K562 (cell line): Measurements from ENCODE around the gene FAM131C. TPM values are rescaled to one million over a fixed set of nuclear protein-coding genes. Genes with fewer than 3 reads are reported as not detected.

Experiments used
- ARID2 ChIP-seq: fragments of 450-650 bp; IDR thresholded peaks from 2 replicates; pipeline ENCODE4 v1.6.1; 2017; ENCODE audit warnings: antibody characterized with exemption, mild to moderate bottlenecking
- DPF2 ChIP-seq: fragments of 450-650 bp; IDR thresholded peaks from 2 replicates; pipeline ENCODE4 v1.6.1; 2016
- GABPA ChIP-seq: fragments of 200-800 bp; sonication (Bioruptor generic); conservative IDR thresholded peaks from 2 replicates; pipeline ENCODE4 v1.6.1; 2016; ENCODE audit warnings: low read depth, missing genetic modification characterization, missing compliant biosample characterization
- GTF2E2 ChIP-seq: fragments of 200-800 bp; sonication (Bioruptor generic); IDR thresholded peaks from 2 replicates; pipeline ENCODE4 v1.6.1; 2016; ENCODE audit warnings: missing genetic modification characterization, missing compliant biosample characterization
- HIVEP1 ChIP-seq: fragments of 250-450 bp; sonication (Bioruptor Pico); IDR thresholded peaks from 2 replicates; pipeline ENCODE4 v1.4.0; 2020; ENCODE audit warnings: mild to moderate bottlenecking
- ILK ChIP-seq: fragments of 450-650 bp; IDR thresholded peaks from 2 replicates; pipeline ENCODE4 v1.6.1; 2016; ENCODE audit warnings: missing genetic modification characterization, low read depth, mild to moderate bottlenecking, missing compliant biosample characterization, moderate library complexity, borderline replicate concordance
- NCOA4 ChIP-seq: fragments of 450-650 bp; IDR thresholded peaks from 2 replicates; pipeline ENCODE4 v1.6.1; 2018; ENCODE audit warnings: mild to moderate bottlenecking; ENCODE audit not compliant: partially characterized antibody
- RBFOX2 ChIP-seq: fragments of 200-400 bp; formaldehyde crosslinking; IDR thresholded peaks from 2 replicates; pipeline ENCODE4 v1.6.1; 2017; ENCODE audit warnings: low read depth, mild to moderate bottlenecking, low read length, moderate library complexity
- SMAD4 ChIP-seq: fragments of 250-450 bp; sonication (Bioruptor Pico); conservative IDR thresholded peaks from 2 replicates; pipeline ENCODE4 v1.8.0; 2021; ENCODE audit warnings: inconsistent platforms, mild to moderate bottlenecking, moderate library complexity
- SMARCC2 ChIP-seq: fragments of 450-650 bp; IDR thresholded peaks from 2 replicates; pipeline ENCODE4 v1.6.1; 2017; ENCODE audit warnings: antibody characterized with exemption, moderate library complexity, mild to moderate bottlenecking, low read depth
- STAG1 ChIP-seq: sonication (generic); formaldehyde crosslinking; IDR thresholded peaks from 2 replicates; pipeline ENCODE4 v1.5.0; 2020; ENCODE audit warnings: missing genetic modification reagents, borderline replicate concordance
- TARDBP ChIP-seq: fragments of 450-650 bp; IDR thresholded peaks from 2 replicates; pipeline ENCODE4 v1.6.1; 2016
- TCF3 ChIP-seq: sonication (generic); formaldehyde crosslinking; IDR thresholded peaks from 2 replicates; pipeline ENCODE4 v1.4.0; 2020; ENCODE audit warnings: mild to moderate bottlenecking, missing genetic modification reagents
- YY1 ChIP-seq, 3 experiments: IDR thresholded peaks; 2 replicates each; pipeline ENCODE4 v1.6.1; 2011; ENCODE audit warnings: low read length in 2 of 3, mild to moderate bottlenecking in 2 of 3, moderate library complexity in 2 of 3, borderline replicate concordance in 1 of 3, control low read depth in 1 of 3, low read depth in 1 of 3; ENCODE audit not compliant: insufficient read depth in 3 of 3, insufficient replicate concordance in 2 of 3, control insufficient read depth in 1 of 3, insufficient read length in 1 of 3; ENCODE audit errors: extremely low read depth in 1 of 3
- ZKSCAN8 ChIP-seq: fragments of 200-800 bp; sonication (Bioruptor generic); IDR thresholded peaks from 2 replicates; pipeline ENCODE4 v1.6.1; 2016; ENCODE audit warnings: missing genetic modification characterization, missing compliant biosample characterization
- ZNF146 ChIP-seq: IDR thresholded peaks from one replicate; pipeline ENCODE4 v1.6.1; 2018; ENCODE audit warnings: missing compliant biosample characterization; ENCODE audit not compliant: unreplicated experiment
- ZNF197 ChIP-seq: fragments of 200-800 bp; sonication (Bioruptor generic); IDR thresholded peaks from 2 replicates; pipeline ENCODE4 v1.6.1; 2016; ENCODE audit warnings: low read depth, missing genetic modification characterization, missing compliant biosample characterization
- ZNF384 ChIP-seq: IDR thresholded peaks from 2 replicates; pipeline ENCODE4 v1.6.1; 2012; ENCODE audit warnings: low read depth, low read length, improper control_type of control experiment
- ZNF717 ChIP-seq: fragments of 250-450 bp; sonication (Bioruptor Pico); IDR thresholded peaks from 2 replicates; pipeline ENCODE4 v1.5.0; 2021
- ZNF830 ChIP-seq: fragments of 250-450 bp; sonication (Bioruptor Pico); IDR thresholded peaks from 2 replicates; pipeline ENCODE4 v1.5.0; 2021; ENCODE audit warnings: mild to moderate bottlenecking
- polyA plus RNA-seq, 8 experiments: library from polyadenylated mRNA; depleted of rRNA in 4 of 8; stranded (reverse) in 5 of 8; unstranded in 3 of 8; fragments of >200 nt; fragmentation: Nextera tagmentation in 2 of 8; fragmentation: Illumina TruSeq in 1 of 8; extraction: Ambion mirVana in 2 of 8; extraction: Trizol in 1 of 8; gene quantifications; 2 replicates each; pipeline versions ENCODE4 v1.2.1 to v1.2.3, GENCODE V29; 2011 to 2014; ENCODE audit warnings: inconsistent platforms in 1 of 8, missing spikeins in 1 of 8
- total RNA-seq, 7 experiments: library from RNA; depleted of rRNA in 6 of 7; stranded (reverse); fragments of >200 nt in 6 of 7; fragmentation: Illumina TruSeq in 2 of 7; extraction: Trizol in 2 of 7; gene quantifications; 2 replicates each; pipeline versions ENCODE4 v1.2.1 to v1.2.3, GENCODE V29; 2011 to 2021; ENCODE audit warnings: low replicate concordance in 1 of 7
- TF ChIP-seq, protein P1 (sequence below): fragments of 450-650 bp; IDR thresholded peaks from 2 replicates; pipeline ENCODE4 v1.6.1; 2014; ENCODE audit warnings: low read depth, mild to moderate bottlenecking, moderate library complexity, borderline replicate concordance
- TF ChIP-seq, protein P2 (sequence below): fragments of 250-450 bp; sonication (Bioruptor Pico); IDR thresholded peaks from 2 replicates; pipeline ENCODE4 v1.8.0; 2022; ENCODE audit warnings: moderate library complexity, mild to moderate bottlenecking, inconsistent platforms
- TF ChIP-seq, protein P3 (sequence below): fragments of 250-450 bp; sonication (Bioruptor Pico); IDR thresholded peaks from 2 replicates; pipeline ENCODE4 v1.4.0; 2020
- TF ChIP-seq, protein P4 (sequence below): fragments of 250-450 bp; sonication (Bioruptor Pico); IDR thresholded peaks from 2 replicates; pipeline ENCODE4 v1.9.0; 2021; ENCODE audit warnings: mild to moderate bottlenecking, inconsistent platforms

The FAM131C gene
- total and polyA plus RNA-seq, 9 of the 15 experiments (the other 6 are each of a cell fraction or from before 2014, with no cell fraction given) = 0.10 to 0.29 (median 0.16) TPM; not detected in 6

DNA sequence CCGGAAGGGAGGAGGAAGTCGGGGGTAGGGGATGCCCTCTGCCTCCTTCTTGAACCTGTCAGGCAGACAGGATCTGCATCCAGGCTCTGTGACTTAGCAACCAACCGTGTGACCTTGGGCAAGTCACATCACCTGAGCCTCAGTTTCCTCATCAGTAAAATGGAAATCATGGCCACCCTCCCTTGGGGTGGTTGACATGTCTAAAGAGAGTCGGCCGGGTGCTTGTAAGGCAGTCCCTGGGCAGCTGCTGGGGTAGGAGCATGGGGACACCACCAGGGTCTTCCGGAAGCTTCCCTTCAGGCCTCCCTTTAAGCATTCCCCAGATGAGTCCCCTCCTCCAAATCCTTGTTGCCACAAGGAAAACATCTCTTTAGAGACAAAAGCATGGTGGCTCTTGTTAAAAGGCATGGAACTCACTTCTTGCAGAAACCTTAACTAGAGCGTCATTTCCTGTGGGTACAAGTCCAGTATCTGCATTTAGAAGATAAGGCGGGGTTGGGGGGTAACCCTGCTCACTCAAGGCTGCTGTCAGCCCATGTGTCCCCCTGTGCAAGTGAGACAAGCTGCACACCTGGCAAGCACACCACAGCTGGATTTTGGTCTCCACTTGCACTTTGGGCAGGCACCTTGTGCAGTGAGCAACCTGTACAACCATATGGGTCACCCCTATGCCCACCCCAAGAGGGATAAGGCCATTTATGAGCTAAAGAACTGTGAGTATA, 19.5 kb downstream of the FAM131C start (continued):
- TF ChIP-seq, protein P1, sequence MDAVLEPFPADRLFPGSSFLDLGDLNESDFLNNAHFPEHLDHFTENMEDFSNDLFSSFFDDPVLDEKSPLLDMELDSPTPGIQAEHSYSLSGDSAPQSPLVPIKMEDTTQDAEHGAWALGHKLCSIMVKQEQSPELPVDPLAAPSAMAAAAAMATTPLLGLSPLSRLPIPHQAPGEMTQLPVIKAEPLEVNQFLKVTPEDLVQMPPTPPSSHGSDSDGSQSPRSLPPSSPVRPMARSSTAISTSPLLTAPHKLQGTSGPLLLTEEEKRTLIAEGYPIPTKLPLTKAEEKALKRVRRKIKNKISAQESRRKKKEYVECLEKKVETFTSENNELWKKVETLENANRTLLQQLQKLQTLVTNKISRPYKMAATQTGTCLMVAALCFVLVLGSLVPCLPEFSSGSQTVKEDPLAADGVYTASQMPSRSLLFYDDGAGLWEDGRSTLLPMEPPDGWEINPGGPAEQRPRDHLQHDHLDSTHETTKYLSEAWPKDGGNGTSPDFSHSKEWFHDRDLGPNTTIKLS = no peak
- TF ChIP-seq TARDBP (no peak), ZNF146 (no peak), RBFOX2 (0 out of 2 replicates have a peak, but pooled peaks have one; percentile 11), HIVEP1 (CRISPR knock-in tag) (no peak), ZKSCAN8 (peak; percentile 67; the same call in 1 of the 2 replicates), SMARCC2 (peak; percentile 40; the same call in 1 of the 2 replicates), GABPA (tag) (peak; percentile 75), GTF2E2 (tag) (no peak), ILK (no peak), DPF2 (peak; percentile 88), STAG1 (no peak), NCOA4 (no peak), ZNF717 (no peak), ARID2 (no peak), ZNF197 (CRISPR knock-in tag) (no peak), SMAD4 (peak; percentile 81), TCF3 (CRISPR knock-in tag) (peak; percentile 97), ZNF384 (no peak), YY1 (IDR thresholded peaks at IDR 0.05; ENCODE audit: borderline replicate concordance in 1 of 3, control insufficient read depth in 1 of 3, extremely low read depth in 1 of 3, insufficient read depth in 3 of 3, insufficient read length in 1 of 3, insufficient replicate concordance in 2 of 3, low read depth in 1 of 3, low read length in 2 of 3) (no peak), ZNF830 (CRISPR knock-in tag) (no peak)
- TF ChIP-seq, protein P2, sequence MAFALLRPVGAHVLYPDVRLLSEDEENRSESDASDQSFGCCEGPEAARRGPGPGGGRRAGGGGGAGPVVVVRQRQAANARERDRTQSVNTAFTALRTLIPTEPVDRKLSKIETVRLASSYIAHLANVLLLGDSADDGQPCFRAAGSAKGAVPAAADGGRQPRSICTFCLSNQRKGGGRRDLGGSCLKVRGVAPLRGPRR = no peak
- TF ChIP-seq, protein P3, sequence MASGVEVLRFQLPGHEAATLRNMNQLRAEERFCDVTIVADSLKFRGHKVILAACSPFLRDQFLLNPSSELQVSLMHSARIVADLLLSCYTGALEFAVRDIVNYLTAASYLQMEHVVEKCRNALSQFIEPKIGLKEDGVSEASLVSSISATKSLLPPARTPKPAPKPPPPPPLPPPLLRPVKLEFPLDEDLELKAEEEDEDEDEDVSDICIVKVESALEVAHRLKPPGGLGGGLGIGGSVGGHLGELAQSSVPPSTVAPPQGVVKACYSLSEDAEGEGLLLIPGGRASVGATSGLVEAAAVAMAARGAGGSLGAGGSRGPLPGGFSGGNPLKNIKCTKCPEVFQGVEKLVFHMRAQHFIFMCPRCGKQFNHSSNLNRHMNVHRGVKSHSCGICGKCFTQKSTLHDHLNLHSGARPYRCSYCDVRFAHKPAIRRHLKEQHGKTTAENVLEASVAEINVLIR = peak; percentile 58
- TF ChIP-seq, protein P4, sequence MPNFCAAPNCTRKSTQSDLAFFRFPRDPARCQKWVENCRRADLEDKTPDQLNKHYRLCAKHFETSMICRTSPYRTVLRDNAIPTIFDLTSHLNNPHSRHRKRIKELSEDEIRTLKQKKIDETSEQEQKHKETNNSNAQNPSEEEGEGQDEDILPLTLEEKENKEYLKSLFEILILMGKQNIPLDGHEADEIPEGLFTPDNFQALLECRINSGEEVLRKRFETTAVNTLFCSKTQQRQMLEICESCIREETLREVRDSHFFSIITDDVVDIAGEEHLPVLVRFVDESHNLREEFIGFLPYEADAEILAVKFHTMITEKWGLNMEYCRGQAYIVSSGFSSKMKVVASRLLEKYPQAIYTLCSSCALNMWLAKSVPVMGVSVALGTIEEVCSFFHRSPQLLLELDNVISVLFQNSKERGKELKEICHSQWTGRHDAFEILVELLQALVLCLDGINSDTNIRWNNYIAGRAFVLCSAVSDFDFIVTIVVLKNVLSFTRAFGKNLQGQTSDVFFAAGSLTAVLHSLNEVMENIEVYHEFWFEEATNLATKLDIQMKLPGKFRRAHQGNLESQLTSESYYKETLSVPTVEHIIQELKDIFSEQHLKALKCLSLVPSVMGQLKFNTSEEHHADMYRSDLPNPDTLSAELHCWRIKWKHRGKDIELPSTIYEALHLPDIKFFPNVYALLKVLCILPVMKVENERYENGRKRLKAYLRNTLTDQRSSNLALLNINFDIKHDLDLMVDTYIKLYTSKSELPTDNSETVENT = no peak
